MM.1S (cell line): Measurements from ENCODE around the gene PPP1R7.

Experiments
- DNase-seq: peaks from one replicate; pipeline ENCODE4 v3.0.0-alpha.2; 2015
- H2AFZ ChIP-seq: fragments of 300-600 bp; sonication (generic); 2 replicates; pipeline ENCODE4 v1.6.0; 2016; ENCODE audit warnings: antibody characterized with exemption, low read length
- H3F3A ChIP-seq: fragments of 300-600 bp; sonication (generic); 2 replicates; pipeline ENCODE4 v1.6.1; 2016; ENCODE audit warnings: mild to moderate bottlenecking, antibody characterized with exemption, low read length, moderate library complexity, mixed read lengths; ENCODE audit not compliant: insufficient read depth
- H3K27ac ChIP-seq: fragments of 300-600 bp; sonication (generic); 2 replicates; pipeline ENCODE4 v1.5.1; 2016; ENCODE audit warnings: mild to moderate bottlenecking, low read length
- H3K27me3 ChIP-seq: fragments of 300-600 bp; sonication (generic); replicated peaks from 2 replicates; pipeline ENCODE4 v1.6.0; 2016; ENCODE audit warnings: low read length; ENCODE audit not compliant: insufficient read depth
- H3K36me3 ChIP-seq: fragments of 300-600 bp; sonication (generic); replicated peaks from 2 replicates; pipeline ENCODE4 v1.6.1; 2016; ENCODE audit warnings: mild to moderate bottlenecking, low read length, mixed read lengths; ENCODE audit not compliant: insufficient read depth
- H3K4me1 ChIP-seq: fragments of 300-600 bp; sonication (generic); 2 replicates; pipeline ENCODE4 v1.6.1; 2016; ENCODE audit warnings: low read length, mixed read lengths
- H3K4me2 ChIP-seq: fragments of 300-600 bp; sonication (generic); 2 replicates; pipeline ENCODE4 v1.6.0; 2016; ENCODE audit warnings: low read depth, low read length
- H3K4me3 ChIP-seq: fragments of 300-600 bp; sonication (generic); 2 replicates; pipeline ENCODE4 v1.5.1; 2016; ENCODE audit warnings: low read length, mixed read lengths
- H3K79me2 ChIP-seq: fragments of 300-600 bp; sonication (generic); 2 replicates; pipeline ENCODE4 v1.6.1; 2016; ENCODE audit warnings: mixed run types, low read length, mixed read lengths
- H3K9ac ChIP-seq: fragments of 300-600 bp; sonication (generic); 2 replicates; pipeline ENCODE4 v1.6.1; 2016; ENCODE audit warnings: low read length, mixed read lengths
- H3K9me2 ChIP-seq: fragments of 300-600 bp; sonication (generic); replicated peaks from 2 replicates; pipeline ENCODE4 v1.6.1; 2016; ENCODE audit warnings: mild to moderate bottlenecking, low read length, mixed read lengths; ENCODE audit not compliant: insufficient read depth
- H3K9me3 ChIP-seq: fragments of 300-600 bp; sonication (generic); replicated peaks from 2 replicates; pipeline ENCODE4 v1.6.1; 2016; ENCODE audit warnings: mild to moderate bottlenecking, low read length, mixed read lengths; ENCODE audit not compliant: insufficient read depth
- H4K20me1 ChIP-seq: fragments of 300-600 bp; sonication (generic); 2 replicates; pipeline ENCODE4 v1.6.1; 2016; ENCODE audit warnings: mild to moderate bottlenecking, low read length, moderate library complexity, mixed read lengths; ENCODE audit not compliant: insufficient read depth
- EZH2 ChIP-seq: fragments of 300-600 bp; sonication (generic); optimal IDR thresholded peaks from 2 replicates; pipeline ENCODE3; 2017; ENCODE audit warnings: low read depth, mild to moderate bottlenecking, antibody characterized with exemption, low read length, mixed read lengths
- EZH2phosphoT487 ChIP-seq: fragments of 300-600 bp; sonication (generic); IDR thresholded peaks from 2 replicates; pipeline ENCODE4 v1.6.1; 2018; ENCODE audit warnings: antibody characterized with exemption, low read length
- TF ChIP-seq, protein P1 (sequence below): fragments of 300-600 bp; sonication (generic); IDR thresholded peaks from 2 replicates; pipeline ENCODE4 v1.5.1; 2016; ENCODE audit warnings: antibody characterized with exemption, low read length, mixed read lengths

Gene PPP1R7

DNA sequence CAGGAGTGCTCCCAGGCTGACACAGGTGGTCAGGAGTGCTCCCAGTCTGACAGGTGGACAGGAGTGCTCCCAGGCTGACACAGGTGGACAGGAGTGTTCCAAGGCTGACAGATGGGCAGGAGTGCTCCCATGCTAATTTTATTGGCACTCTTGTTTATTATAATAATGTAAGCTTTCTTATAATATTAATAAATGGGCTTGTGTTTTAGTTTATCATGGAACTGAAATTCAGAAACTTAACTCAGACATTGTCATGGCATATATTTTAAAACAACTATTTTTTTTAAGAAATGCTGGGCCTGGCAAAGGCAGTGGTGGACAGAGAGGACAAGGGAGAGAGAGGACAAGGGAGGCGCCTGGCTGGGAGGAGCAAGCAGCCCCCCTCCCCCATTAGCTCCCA lies 56.9 kb downstream of the PPP1R7 start:
- Histone ChIP-seq H3K4me1 (no peaks in the 10 kb centered on the region), H2AFZ (no peak overlapping the region), H3K9me2 (no peaks in the 10 kb centered on the region), H3K9ac (no peak overlapping the region), H4K20me1 (no peaks in the 10 kb centered on the region), H3K27me3 (peaks cover 34% of the 10 kb centered on the region), H3K79me2 (no peaks in the 10 kb centered on the region), H3F3A (no peaks in the 10 kb centered on the region), H3K9me3 (no peaks in the 10 kb centered on the region), H3K27ac (no peak overlapping the region), H3K4me2 (no peak overlapping the region), H3K36me3 (no peaks in the 10 kb centered on the region), H3K4me3 (no peak overlapping the region)
- no peak for DNase-seq
- TF ChIP-seq EZH2phosphoT487, result no peak
- TF ChIP-seq, protein P1, sequence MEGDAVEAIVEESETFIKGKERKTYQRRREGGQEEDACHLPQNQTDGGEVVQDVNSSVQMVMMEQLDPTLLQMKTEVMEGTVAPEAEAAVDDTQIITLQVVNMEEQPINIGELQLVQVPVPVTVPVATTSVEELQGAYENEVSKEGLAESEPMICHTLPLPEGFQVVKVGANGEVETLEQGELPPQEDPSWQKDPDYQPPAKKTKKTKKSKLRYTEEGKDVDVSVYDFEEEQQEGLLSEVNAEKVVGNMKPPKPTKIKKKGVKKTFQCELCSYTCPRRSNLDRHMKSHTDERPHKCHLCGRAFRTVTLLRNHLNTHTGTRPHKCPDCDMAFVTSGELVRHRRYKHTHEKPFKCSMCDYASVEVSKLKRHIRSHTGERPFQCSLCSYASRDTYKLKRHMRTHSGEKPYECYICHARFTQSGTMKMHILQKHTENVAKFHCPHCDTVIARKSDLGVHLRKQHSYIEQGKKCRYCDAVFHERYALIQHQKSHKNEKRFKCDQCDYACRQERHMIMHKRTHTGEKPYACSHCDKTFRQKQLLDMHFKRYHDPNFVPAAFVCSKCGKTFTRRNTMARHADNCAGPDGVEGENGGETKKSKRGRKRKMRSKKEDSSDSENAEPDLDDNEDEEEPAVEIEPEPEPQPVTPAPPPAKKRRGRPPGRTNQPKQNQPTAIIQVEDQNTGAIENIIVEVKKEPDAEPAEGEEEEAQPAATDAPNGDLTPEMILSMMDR, result no peak
- TF ChIP-seq EZH2, result no peak

DNA sequence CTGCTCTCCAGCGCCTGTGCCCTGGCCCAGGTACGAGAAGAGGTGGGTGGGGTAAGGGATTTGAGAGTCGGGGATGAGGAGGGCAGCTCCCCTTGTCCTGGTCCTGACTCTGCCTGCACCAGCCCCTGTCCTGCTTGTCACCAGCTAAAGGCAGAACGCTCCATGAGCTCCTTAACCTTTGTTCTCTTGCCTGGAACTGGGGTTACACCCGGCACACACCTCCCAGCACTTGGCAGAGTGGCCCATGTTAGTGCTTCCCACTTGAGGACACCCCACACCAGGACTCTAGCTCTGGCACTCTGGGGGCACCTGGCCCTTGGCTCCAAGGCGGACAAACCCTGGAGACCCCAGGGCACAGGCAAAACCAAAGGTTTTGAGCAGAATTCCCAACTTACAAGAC lies 57.4 kb downstream of the PPP1R7 start:
- Histone ChIP-seq H3K36me3 (no peaks in the 10 kb centered on the region), H3K4me1 (no peaks in the 10 kb centered on the region), H3K4me2 (no peak overlapping the region), H4K20me1 (no peaks in the 10 kb centered on the region), H3K4me3 (no peak overlapping the region), H2AFZ (no peak overlapping the region), H3K27ac (no peak overlapping the region), H3K9me3 (no peaks in the 10 kb centered on the region), H3K9me2 (no peaks in the 10 kb centered on the region), H3F3A (no peaks in the 10 kb centered on the region), H3K9ac (no peak overlapping the region), H3K79me2 (no peaks in the 10 kb centered on the region), H3K27me3 (peaks cover 39% of the 10 kb centered on the region)
- no peak for TF ChIP-seq EZH2
- no peak for DNase-seq

DNA sequence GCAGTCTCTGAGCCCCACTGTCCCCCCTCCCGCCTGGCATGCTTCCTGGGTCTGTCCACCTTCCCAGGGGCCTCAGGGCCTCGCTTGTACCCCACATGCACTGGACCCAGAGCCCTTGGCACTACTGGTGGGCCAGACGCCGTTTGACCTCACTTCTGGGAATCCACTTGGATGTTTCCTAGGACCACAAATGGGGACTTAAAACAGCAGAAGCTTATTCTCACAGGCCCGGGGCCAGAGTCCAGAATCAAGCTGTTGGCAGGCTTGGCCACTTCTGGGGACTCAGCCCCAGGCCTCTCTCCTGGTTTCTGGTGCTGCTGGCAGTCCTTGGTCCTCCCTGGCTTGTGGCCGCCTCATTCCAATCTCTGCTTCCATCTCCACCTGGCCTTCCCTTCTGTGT lies 57.8 kb downstream of the PPP1R7 start:
- Histone ChIP-seq H3K36me3 (no peaks in the 10 kb centered on the region), H3F3A (no peaks in the 10 kb centered on the region), H3K27me3 (peaks cover 43% of the 10 kb centered on the region), H2AFZ (no peak overlapping the region), H3K9me2 (no peaks in the 10 kb centered on the region), H4K20me1 (no peaks in the 10 kb centered on the region), H3K79me2 (no peaks in the 10 kb centered on the region), H3K9ac (no peak overlapping the region), H3K4me1 (no peaks in the 10 kb centered on the region), H3K9me3 (no peaks in the 10 kb centered on the region), H3K4me3 (no peak overlapping the region), H3K4me2 (no peak overlapping the region), H3K27ac (no peak overlapping the region)
- TF ChIP-seq EZH2, result no peak
- TF ChIP-seq, protein P1, result no peak
- TF ChIP-seq EZH2phosphoT487, result no peak
- no peak for DNase-seq

DNA sequence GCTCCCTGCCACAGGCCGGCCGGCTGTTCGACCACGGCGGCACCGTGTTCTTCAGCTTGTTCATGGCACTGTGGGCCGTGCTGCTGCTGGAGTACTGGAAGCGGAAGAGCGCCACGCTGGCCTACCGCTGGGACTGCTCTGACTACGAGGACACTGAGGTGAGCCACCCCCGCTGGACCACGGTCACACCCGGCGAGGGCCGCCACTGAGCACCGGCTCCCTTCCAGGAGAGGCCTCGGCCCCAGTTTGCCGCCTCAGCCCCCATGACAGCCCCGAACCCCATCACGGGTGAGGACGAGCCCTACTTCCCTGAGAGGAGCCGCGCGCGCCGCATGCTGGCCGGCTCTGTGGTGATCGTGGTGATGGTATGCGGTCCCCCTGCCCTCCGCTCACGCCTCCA lies 59.0 kb downstream of the PPP1R7 start:
- H3K4me1 ChIP-seq, result no peaks in the 10 kb centered on the region
- no peak overlapping the region for H2AFZ ChIP-seq
- no peaks in the 10 kb centered on the region for H3K36me3 ChIP-seq
- H3K9me2 ChIP-seq, result no peaks in the 10 kb centered on the region
- H3F3A ChIP-seq, result no peaks in the 10 kb centered on the region
- DNase-seq, result no peak
- no peak overlapping the region for H3K9ac ChIP-seq
- H3K4me3 ChIP-seq, result no peak overlapping the region
- H3K27ac ChIP-seq, result no peak overlapping the region
- no peaks in the 10 kb centered on the region for H3K9me3 ChIP-seq
- H3K4me2 ChIP-seq, result no peak overlapping the region
- no peaks in the 10 kb centered on the region for H4K20me1 ChIP-seq
- TF ChIP-seq EZH2 (no peak), EZH2phosphoT487 (no peak)
- TF ChIP-seq, protein P1, result no peak
- peaks cover 44% of the 10 kb centered on the region for H3K27me3 ChIP-seq
- no peaks in the 10 kb centered on the region for H3K79me2 ChIP-seq
